DOHH2 (cell line): ENCODE data around the gene PRKCE.

Experiments
- H3F3A ChIP-seq: fragments of 200-600 bp; sonication (generic), shearing (Covaris generic); 2 replicates; pipeline ENCODE4 v1.6.0; 2016; ENCODE audit warnings: antibody characterized with exemption, mild to moderate bottlenecking; ENCODE audit not compliant: control insufficient read depth, insufficient read depth
- H3K27ac ChIP-seq: fragments of 200-600 bp; sonication (generic); 2 replicates; pipeline ENCODE4 v1.5.1; 2014; ENCODE audit warnings: low read depth, mild to moderate bottlenecking, low read length, moderate library complexity
- H3K27me3 ChIP-seq: fragments of 200-600 bp; sonication (generic); 2 replicates; pipeline ENCODE4 v1.6.1; 2014; ENCODE audit warnings: mild to moderate bottlenecking, low read length, mixed read lengths; ENCODE audit not compliant: control insufficient read depth
- H3K36me3 ChIP-seq: fragments of 200-600 bp; sonication (generic); 2 replicates; pipeline ENCODE4 v1.6.1; 2014; ENCODE audit warnings: mild to moderate bottlenecking, low read length, moderate library complexity, mixed read lengths; ENCODE audit not compliant: control insufficient read depth
- H3K4me1 ChIP-seq: fragments of 200-600 bp; sonication (generic); 2 replicates; pipeline ENCODE4 v1.6.1; 2014; ENCODE audit warnings: mild to moderate bottlenecking, low read length, mixed read lengths; ENCODE audit not compliant: control insufficient read depth
- H3K4me2 ChIP-seq: fragments of 200-600 bp; sonication (generic); 2 replicates; pipeline ENCODE4 v1.6.0; 2014; ENCODE audit warnings: mild to moderate bottlenecking, low read length, moderate library complexity
- H3K4me3 ChIP-seq: fragments of 200-600 bp; sonication (generic); 2 replicates; pipeline ENCODE4 v1.5.1; 2014; ENCODE audit warnings: mild to moderate bottlenecking, low read length, mixed read lengths
- H3K79me2 ChIP-seq: fragments of 200-600 bp; sonication (generic); 2 replicates; pipeline ENCODE4 v1.6.1; 2014; ENCODE audit warnings: mild to moderate bottlenecking, low read length, mixed read lengths; ENCODE audit not compliant: control insufficient read depth
- H3K9me2 ChIP-seq: fragments of 200-600 bp; sonication (generic); replicated peaks from 2 replicates; pipeline ENCODE4 v1.6.1; 2014; ENCODE audit warnings: mild to moderate bottlenecking, low read length, mixed read lengths; ENCODE audit not compliant: control insufficient read depth
- H3K9me3 ChIP-seq: fragments of 200-600 bp; sonication (generic); 2 replicates; pipeline ENCODE4 v1.6.1; 2014; ENCODE audit warnings: antibody characterized with exemption, low read length, mixed read lengths; ENCODE audit not compliant: control insufficient read depth, insufficient read depth
- H4K20me1 ChIP-seq: fragments of 200-600 bp; sonication (generic); 2 replicates; pipeline ENCODE4 v1.6.0; 2014; ENCODE audit warnings: low read depth, mild to moderate bottlenecking, antibody characterized with exemption, low read length, moderate library complexity; ENCODE audit not compliant: control insufficient read depth, insufficient read depth
- CTCF ChIP-seq: fragments of 200-600 bp; sonication (generic); IDR thresholded peaks from one replicate; pipeline ENCODE4 v1.5.1; 2014; ENCODE audit warnings: antibody characterized with exemption, mild to moderate bottlenecking, low read depth, low read length; ENCODE audit not compliant: poor library complexity, severe bottlenecking
- EZH2phosphoT487 ChIP-seq: fragments of 200-600 bp; sonication (generic); IDR thresholded peaks from 2 replicates; pipeline ENCODE4 v1.6.1; 2017; ENCODE audit warnings: borderline replicate concordance, mild to moderate bottlenecking, antibody characterized with exemption, low read length, moderate library complexity, mixed read lengths

The PRKCE gene

DNA sequence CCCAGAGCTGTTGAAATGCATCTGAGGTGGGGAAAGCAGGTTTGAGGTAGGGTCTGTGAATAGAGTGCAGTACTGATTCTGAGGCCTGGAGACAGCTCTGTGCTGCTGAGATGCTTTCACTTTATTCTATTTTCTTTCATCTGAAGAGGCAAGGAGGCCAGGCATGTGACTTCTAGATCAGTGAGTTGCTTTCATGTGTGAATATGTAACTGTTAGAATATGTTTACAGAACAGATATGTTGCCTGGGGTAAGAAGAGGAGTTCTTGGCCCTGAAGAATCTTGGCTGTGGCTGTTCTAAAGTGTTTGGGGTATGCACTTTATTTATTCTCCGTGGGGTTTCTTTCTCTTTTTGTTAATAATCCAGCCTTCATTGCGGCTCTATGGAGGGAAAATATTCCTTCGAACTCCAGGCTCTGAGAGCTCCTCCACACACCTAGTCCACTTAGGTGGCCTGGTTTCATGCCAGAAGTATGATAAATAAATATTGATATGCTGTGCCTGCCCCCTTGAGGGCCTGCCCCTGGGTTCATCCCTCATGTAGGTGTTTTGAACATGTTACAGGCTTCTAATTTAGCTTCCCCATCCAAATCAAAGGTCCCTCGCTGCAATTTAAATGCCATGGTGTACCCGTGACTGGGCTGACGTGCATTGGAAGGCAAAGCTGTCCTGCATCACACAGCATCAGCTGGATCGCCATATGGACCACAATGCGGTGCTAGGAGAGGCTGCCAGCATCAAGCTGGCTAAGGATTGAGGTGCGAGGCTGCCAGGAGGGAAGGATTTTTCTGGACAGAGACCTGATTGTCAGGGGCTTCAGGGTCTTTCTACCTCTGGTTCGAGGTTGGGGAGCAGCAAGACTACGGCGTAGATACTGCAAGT, 102.9 kb downstream of the PRKCE start:
- Histone ChIP-seq H3K4me3 (no peak overlapping the region), H3K9me3 (no peaks in the 10 kb centered on the region), H3K4me2 (no peak overlapping the region), H3K27ac (no peak overlapping the region), H3K9me2 (no peaks in the 10 kb centered on the region), H3K4me1 (no peaks in the 10 kb centered on the region), H3K27me3 (no peaks in the 10 kb centered on the region), H4K20me1 (no peaks in the 10 kb centered on the region; the same call in 1 of the 2 replicates), H3K79me2 (no peaks in the 10 kb centered on the region), H3F3A (no peaks in the 10 kb centered on the region), H3K36me3 (no peaks in the 10 kb centered on the region)
- TF ChIP-seq EZH2phosphoT487: no peak
- no peak for TF ChIP-seq CTCF

- Histone ChIP-seq H3K27me3 (no peaks in the 10 kb centered on the region), H3K4me1 (no peaks in the 10 kb centered on the region), H3K36me3 (no peaks in the 10 kb centered on the region), H3K4me3 (no peak overlapping the region), H3K79me2 (no peaks in the 10 kb centered on the region), H3K9me2 (no peaks in the 10 kb centered on the region), H3K27ac (no peak overlapping the region), H3K9me3 (no peaks in the 10 kb centered on the region), H4K20me1 (no peaks in the 10 kb centered on the region), H3K4me2 (no peak overlapping the region), H3F3A (no peaks in the 10 kb centered on the region)
- no peak for TF ChIP-seq EZH2phosphoT487
- TF ChIP-seq CTCF: no peak
These were observed 104.3 kb downstream of the PRKCE start for GRCh38 chr2:45755585-45756335.

- Histone ChIP-seq H3K9me3 (no peaks in the 10 kb centered on the region), H3K27me3 (no peaks in the 10 kb centered on the region), H3K36me3 (no peaks in the 10 kb centered on the region), H3K4me2 (no peak overlapping the region), H3K79me2 (no peaks in the 10 kb centered on the region), H3K4me1 (no peaks in the 10 kb centered on the region), H4K20me1 (no peaks in the 10 kb centered on the region), H3F3A (no peaks in the 10 kb centered on the region), H3K27ac (no peak overlapping the region), H3K9me2 (no peaks in the 10 kb centered on the region), H3K4me3 (no peak overlapping the region)
- TF ChIP-seq CTCF: no peak
- TF ChIP-seq EZH2phosphoT487: no peak
These were observed 106.5 kb downstream of the PRKCE start for GRCh38 chr2:45758018-45758417.
